Upper lobe of left lung (tissue), 4 donors: Measurements from ENCODE around the gene HPN.

Experiments
- CTCF ChIP-seq, 6 experiments: fragments of 450-650 bp in 4 of 6; fragments of 200-600 bp in 2 of 6; sonication (generic) in 2 of 6; IDR thresholded peaks; one replicate each; pipeline ENCODE4 v1.5.1; 2016 to 2019; ENCODE audit warnings: antibody characterized with exemption in 6 of 6
- POLR2A ChIP-seq, 4 donors: fragments of 450-650 bp; IDR thresholded peaks; one replicate each; pipeline ENCODE4 v1.5.1; 2016 to 2017; ENCODE audit warnings: antibody characterized with exemption in 4 of 4, mild to moderate bottlenecking in 2 of 4
- POLR2AphosphoS5 ChIP-seq, 2 donors: sonication (generic); formaldehyde crosslinking; IDR thresholded peaks; one replicate each; pipeline ENCODE4 v1.5.1; 2017; ENCODE audit warnings: antibody characterized with exemption in 2 of 2

- TF ChIP-seq CTCF (IDR thresholded peaks at IDR 0.05) (no peak), POLR2A (IDR thresholded peaks at IDR 0.05) (no peak), POLR2AphosphoS5 (IDR thresholded peaks at IDR 0.05) (no peak)
These were observed 6.7 kb upstream of the HPN start for GRCh38 chr19:35034588-35035382.
